NCI-H2107 (cell line): ENCODE measurements around the gene HK3.

Source experiments
- DNase-seq: peaks from one replicate; lab custom pipeline; 2025; lab: John Stamatoyannopoulos, UW

The HK3 gene

DNA sequence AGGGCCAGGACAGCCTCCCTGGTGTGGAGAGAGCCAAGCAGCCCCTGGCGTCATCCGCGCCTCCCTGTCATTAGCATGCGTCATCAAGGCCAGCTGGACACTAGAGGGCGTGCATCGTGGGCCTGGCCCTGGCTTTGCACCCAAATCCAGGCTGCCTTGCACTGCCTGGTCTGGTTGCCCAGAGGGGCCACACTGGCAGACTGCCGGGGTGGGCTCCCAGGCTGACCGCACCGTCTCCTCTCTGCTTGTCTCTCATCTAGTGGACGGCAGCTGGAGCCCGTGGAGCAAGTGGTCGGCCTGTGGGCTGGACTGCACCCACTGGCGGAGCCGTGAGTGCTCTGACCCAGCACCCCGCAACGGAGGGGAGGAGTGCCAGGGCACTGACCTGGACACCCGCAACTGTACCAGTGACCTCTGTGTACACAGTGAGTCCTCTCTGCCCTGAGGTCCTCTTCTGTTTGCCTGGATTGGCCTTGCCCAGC, 29.0 kb downstream of the HK3 start:
- DNase-seq = no peak

DNA sequence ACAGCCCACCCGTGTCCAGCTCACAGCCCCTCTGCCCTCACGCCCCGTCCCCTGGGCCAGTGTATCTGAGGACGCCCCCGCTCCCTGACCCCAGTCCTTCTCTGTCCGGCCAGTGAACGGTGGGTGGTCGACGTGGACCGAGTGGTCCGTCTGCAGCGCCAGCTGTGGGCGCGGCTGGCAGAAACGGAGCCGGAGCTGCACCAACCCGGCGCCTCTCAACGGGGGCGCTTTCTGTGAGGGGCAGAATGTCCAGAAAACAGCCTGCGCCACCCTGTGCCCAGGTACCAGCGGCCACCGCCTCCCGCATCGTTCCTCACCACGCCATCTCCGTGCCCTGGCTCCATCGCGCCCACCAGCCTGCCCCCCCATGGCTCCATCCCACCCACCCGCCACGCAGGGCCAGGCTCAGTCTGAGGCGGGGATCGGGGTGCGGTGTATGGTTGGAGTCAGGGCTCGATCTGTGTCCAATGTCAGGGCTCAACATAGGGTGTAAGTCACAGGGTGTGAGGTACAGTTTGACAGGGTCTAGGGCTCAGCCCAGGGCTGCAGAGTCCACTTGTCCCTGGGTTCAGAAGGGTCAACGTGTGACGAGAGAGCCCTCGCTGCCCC, 29.5 kb downstream of the HK3 start:
- no peak for DNase-seq

DNA sequence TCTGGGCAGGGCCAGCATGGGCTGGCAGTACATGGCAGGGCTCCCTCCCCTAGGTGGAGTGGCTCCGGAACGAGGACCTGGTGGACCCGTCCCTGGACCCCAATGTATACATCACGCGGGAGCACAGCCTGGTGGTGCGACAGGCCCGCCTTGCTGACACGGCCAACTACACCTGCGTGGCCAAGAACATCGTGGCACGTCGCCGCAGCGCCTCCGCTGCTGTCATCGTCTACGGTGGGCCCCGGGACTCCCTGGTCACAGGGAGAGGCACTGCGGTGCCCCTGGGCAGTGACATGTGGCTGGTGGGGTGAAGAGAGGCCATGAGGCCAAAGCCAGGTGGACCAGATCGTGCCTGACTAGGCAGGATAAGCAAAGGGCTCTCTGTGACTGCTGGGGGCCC, 30.4 kb downstream of the HK3 start:
- DNase-seq = no peak

DNA sequence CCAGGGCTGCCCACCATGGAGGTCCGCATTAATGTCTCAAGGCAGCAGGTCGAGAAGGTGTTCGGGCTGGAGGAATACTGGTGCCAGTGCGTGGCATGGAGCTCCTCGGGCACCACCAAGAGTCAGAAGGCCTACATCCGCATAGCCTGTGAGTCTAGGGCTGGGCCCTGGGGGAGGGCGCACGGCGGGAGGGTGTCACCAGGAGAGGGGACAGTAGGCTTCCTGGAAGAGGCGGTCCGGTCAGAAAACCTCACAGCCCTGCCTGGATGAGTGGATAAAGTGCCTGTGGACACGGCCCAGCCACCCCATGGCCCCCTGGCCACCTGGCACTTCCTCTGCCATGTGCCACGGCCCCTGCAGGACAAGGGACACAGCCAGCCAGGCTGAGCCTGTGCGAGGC, 31.0 kb downstream of the HK3 start:
- no peak for DNase-seq

DNA sequence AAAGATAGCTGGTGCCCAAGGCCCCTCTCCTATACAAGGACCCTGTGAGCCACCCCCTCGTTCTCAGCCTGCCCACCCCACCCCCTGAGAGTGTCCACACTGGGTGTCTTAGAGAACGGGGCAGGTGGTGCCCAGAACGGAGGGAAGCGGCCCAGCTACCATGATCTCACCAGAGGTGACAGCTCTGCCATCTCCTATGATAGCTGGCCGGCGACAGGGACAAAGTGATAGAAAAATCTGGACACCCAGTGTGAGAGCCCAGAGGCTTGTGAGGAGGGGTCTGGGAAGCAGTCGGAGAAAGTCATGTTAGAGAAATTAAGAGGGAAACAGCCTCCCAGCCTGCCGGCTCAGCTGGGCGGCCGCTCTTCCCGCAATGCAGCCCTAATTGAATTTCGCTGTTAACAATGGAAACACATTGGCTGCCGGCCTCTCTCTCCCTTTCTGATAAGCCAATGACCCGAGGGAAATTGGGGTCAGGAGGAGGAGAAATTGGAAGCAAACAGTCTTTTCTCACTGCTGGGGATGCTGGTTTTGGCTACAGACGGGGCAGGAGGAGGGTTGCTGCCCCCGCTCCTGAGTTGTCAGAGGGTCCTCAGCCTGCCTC, 32.3 kb downstream of the HK3 start:
- no peak for DNase-seq

GRCh38 chr5:176865964-176866363, 33.2 kb downstream of the HK3 start:
- no peak for DNase-seq

GRCh38 chr5:176864755-176865154, 34.4 kb downstream of the HK3 start:
- DNase-seq = no peak

- DNase-seq = no peak
These were observed 35.4 kb downstream of the HK3 start for GRCh38 chr5:176863765-176864098.

- DNase-seq = no peak
These were observed 35.9 kb downstream of the HK3 start for GRCh38 chr5:176863041-176863764.

- no peak for DNase-seq
These were observed 36.7 kb downstream of the HK3 start for GRCh38 chr5:176862330-176862995.

- DNase-seq = no peak
These were observed 37.9 kb downstream of the HK3 start for GRCh38 chr5:176861276-176861675.

- no peak for DNase-seq
These were observed 38.8 kb downstream of the HK3 start for GRCh38 chr5:176860381-176860780.

DNA sequence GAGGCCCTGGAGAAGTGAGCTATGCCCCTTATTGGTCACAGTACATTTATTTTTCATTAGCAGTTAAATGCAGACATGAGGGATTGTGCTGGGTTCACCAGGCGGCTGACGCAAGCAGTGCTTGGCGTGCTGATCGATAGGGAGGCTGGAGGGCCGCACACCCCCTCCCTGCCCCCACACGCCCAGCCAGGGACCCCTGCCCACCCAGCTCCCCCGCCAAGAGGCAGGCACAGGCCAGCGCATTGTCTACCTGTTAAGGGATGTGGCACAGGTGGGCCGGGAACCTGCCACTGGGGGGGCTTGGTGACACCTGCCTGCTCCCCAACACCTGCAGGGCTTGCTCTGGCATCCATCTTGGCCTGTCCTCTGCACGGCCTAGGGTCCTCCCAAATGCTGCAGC, 39.2 kb downstream of the HK3 start:
- no peak for DNase-seq

DNA sequence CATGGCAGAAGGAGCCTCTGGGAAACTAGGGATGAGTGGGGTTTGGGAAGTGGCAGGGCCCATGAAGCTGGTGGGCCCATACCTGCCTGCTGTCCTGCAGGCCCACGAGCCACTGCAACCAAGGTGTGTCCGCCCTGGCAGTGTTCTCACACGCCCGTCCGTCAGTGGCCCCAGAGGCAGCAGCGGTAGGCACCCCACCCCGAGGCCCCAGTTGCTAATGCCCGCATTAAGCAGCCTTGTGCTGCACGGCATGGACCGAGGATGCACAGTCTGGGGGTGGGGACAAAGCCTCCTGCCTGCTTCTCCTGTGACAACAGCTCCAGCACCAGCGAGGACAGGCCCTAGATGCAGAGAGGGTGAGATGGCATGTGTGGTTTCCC, 41.3 kb downstream of the HK3 start:
- DNase-seq = no peak

DNA sequence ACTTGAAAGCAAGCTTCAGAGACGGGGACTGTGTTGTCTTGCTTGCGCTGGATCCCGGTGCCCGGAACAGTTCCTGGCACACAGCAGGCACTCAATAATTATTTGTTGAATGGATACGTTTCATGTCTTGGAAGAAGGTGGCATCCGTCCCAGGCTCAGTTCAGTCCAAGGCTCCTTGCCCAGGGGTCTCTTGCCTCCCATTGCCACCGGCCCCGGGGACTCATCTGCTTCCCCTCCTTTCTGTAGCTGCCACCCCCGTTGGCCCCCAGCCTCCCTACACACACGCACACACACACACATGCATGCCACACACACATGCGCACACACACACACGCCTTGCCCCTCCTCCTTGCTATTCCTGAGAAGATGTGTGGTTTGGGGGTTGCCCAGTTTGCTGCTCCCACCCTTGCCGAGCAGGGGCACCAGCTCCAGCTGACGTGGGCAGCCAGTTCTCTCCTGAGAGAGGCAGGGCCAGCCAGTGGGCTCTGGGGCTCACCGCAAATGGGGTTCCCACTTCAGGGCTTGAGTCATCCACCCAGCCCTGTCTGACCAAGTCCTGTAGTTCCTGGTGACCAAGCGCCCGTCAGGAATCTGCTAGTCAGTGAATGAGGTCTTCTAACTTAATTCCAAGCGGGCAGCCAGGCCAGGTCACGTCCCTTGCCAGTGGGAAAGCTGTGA, 41.8 kb downstream of the HK3 start:
- DNase-seq = no peak

DNA sequence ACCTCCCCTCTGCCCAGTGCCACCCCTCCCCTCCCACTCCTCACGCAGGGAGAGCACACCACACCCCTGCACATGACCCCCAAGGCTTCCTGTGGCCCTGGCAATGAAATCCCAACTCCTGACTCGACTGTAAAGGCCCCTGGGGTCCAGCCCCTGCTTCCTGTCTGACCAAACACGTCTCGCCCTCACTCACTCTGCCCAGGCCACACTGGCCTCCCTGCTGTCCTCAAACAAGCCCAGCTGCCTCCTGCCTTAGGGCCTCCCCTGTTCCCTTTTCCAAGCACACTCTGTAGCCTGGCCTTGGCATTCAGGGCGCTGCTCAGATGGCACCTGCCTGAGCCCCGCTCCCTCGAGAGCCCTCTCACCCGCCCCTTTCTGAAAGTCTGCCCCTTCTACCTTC, 42.4 kb downstream of the HK3 start:
- DNase-seq = no peak

GRCh38 chr5:176855598-176855997, 43.5 kb downstream of the HK3 start:
- DNase-seq = no peak

DNA sequence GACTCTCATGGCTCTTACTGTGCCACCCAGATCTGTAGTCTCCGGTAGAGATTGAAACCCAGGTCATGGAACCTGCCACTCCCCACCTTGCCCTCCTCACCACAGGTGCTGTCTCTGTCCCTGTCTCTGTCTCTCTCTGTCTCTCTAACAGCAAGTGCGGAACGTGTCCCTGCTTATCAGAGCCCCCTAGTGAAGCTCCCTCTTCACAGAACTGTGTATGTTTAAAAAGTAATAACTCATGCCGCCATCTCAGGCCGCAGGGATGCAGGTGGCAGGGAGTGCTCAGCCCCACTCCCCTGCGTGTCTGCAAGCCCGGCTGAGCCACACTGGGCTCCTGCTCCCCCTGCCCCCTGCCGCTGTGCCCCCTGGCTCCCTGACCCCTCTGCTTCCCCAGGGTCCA, 45.0 kb downstream of the HK3 start:
- DNase-seq = no peak

- DNase-seq = no peak
These were observed 45.9 kb downstream of the HK3 start for GRCh38 chr5:176853151-176853778.

- DNase-seq = no peak
These were observed 47.1 kb downstream of the HK3 start for GRCh38 chr5:176851871-176852658.

- DNase-seq = no peak
These were observed 47.8 kb downstream of the HK3 start for GRCh38 chr5:176851380-176851779.
